ENCODE measurements around the gene SCNM1.
"Not testable (repeated sequence)": the region's sequence is repeated elsewhere in the genome, so short reads cannot be mapped to it uniquely, and the experiment has no call there.

The SCNM1 gene

DNA sequence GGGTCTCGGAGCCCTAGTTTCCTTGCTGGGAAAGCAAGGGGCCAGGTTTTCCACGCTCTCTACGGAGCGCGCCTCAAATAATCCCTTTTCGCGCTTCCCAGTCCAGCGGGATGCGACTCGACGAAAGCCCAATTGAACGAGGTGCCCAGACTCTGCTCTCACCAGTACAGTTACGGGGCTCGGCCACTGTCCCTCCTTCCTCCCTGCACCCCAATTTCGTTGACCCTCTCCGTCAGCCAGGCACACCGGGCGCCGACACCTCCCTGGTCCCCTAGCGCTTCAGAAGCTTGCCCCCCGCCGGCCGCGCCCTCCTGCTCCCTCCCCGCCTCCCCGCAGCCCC, 19.9 kb upstream of the SCNM1 start:
- DNase-seq (ENCODE audit: low read depth, low spot score): no peak
- no peak overlapping the region for H3K27ac ChIP-seq

DNA sequence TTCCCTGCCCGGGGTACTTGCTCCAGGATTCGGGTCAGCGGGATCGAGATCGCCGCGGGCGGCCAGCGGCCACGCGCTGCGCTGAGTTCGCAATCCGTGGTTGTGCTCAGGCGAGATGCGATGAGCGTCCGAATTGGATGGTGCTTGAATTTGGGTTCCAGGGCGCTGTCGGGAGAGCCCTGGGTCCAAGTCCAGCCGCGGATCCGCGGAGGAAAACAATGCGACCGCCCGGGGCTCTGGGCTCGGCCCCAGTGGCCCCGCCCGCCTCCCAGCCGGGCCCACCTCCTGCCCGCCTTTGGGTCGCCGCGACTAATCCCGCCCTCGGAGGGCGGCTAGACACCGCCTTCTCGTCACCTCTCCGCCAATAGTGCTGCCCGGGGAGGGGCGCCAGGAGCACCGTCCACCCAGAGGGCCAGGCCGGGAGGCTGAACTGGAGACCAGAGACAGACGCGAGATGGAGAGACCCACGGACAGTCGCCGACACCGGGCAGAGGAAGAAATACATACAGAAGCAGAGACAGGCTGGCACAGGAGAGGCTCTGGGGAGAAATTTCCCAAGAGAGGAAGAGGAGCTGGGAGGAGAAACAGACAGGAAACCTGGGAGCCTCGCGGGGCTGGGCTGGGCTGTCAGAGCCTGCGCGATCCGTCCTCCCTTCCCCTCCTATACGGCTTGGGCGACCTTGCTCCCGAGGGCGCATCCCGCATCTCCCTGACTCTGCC, 19.4 kb upstream of the SCNM1 start, which contains the start of gene SEMA6C:
TSS of gene SEMA6C (minus strand) at position 220 of the 720 bp plus-strand sequence. CDS start 4,010 bp downstream, outside the sequence.
- peak within 1 kb of the TSS; percentile 42 for H3K27ac ChIP-seq
- DNase-seq (ENCODE audit: low read depth, low spot score): peak; percentile 26

DNA sequence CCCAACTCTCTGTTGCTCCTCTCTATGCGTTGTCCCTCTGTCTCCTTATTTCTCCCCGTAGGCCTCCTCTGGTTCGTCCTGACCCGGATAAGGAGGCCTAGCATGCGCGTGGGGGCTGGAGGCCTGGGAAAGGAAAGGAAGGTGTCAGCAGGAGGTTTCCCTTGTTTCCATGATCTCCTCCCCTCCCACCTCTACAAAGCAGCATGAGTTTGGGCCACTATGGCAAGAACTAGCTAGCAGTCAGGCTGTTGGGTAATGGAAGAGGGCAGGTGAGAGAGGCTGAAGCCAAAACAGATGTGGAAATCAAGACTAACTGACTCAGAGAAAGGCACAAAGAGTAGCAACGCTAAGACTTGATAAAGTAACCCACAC, 18.8 kb upstream of the SCNM1 start:
- peak overlapping the region; percentile 42 for H3K27ac ChIP-seq
- no peak for DNase-seq (ENCODE audit: low read depth, low spot score)

DNA sequence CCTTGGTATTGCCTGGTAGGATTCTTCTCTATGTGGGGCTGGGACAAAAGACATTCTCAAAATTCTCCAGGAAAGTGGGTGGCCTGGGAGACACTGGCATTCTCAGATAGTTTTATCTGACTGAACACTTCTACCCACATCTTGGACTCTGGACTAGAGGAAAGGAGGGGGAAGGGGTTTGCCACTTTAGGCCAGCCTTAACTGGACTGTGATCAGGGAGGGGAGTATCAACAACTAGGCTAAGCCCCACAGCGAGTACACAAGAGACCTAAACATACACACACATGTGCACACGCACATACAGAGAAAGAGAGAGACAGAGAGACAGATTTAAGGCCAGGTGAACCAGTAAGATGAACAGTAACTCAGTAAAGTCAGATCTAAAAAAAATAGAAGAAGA, 18.3 kb upstream of the SCNM1 start:
- no peak for DNase-seq (ENCODE audit: low read depth, low spot score)
- H3K27ac ChIP-seq: no peak overlapping the region

DNA sequence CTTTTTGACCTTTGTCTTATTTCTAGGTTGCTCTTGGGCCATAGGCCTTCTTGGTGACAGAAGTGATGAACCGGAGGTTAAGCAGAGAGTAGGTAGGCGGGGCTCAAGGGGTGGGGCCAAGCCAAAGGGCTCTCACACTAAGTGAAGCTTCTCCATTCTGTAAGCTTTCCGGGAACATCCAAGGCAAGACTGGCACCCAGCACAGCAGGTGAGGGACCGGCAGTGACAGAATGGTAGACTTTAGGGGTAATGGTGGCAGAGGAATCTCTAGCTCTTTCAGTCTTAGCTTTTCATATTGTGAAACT, 9.5 kb upstream of the SCNM1 start, which contains the start of gene TNFAIP8L2:
TSS of gene TNFAIP8L2 (plus strand) at position 135 of the 305 bp plus-strand sequence. CDS start 2,049 bp downstream, outside the sequence.
- no peak within 1 kb of the TSS for H3K27ac ChIP-seq
- no peak for DNase-seq (ENCODE audit: low read depth, low spot score)

DNA sequence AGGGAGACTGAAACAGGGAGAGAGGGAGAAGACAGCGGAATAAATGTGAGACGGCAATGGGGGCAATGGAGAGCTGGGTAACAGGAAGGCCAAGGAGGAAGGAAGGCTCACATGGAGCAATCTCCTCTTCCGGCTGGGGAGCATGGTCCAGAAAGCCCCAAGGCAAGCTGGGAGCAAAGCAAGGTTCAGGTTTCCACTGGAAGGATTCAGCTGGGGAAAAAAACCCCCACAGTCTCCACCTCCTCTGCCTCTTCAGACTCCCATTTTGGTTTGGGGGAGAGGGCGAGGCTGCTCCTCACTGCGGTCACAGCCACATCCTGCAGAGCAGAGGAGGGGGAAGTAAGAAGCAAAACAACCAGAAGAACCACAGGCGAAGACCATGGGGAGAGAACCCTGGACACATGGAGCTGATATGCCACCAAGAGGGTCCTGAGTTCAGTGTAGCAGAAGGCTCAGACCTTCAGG, 8.8 kb upstream of the SCNM1 start:
- DNase-seq (ENCODE audit: low read depth, low spot score): no peak
- H3K27ac ChIP-seq: no peak overlapping the region

DNA sequence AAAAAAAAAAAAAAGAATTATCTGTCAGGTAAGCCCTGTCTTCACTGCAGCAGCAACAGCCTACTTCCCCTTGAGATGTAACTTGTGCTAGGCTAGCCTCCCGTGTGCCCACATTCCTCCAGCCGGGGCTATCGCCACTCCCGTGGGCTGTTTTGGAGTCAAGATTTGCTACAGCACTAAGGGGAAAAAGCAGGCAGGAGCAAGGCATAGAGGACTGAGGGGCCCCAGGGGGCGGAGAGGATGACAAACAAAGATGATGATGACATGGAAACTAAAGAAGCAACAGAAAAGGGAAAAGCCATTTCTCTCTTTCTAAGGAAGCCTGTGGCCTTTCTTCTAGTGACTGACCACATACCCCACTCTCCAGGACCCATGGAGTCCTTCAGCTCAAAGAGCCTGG, 7.6 kb upstream of the SCNM1 start:
- no peak for DNase-seq (ENCODE audit: low read depth, low spot score)
- no peak overlapping the region for H3K27ac ChIP-seq

DNA sequence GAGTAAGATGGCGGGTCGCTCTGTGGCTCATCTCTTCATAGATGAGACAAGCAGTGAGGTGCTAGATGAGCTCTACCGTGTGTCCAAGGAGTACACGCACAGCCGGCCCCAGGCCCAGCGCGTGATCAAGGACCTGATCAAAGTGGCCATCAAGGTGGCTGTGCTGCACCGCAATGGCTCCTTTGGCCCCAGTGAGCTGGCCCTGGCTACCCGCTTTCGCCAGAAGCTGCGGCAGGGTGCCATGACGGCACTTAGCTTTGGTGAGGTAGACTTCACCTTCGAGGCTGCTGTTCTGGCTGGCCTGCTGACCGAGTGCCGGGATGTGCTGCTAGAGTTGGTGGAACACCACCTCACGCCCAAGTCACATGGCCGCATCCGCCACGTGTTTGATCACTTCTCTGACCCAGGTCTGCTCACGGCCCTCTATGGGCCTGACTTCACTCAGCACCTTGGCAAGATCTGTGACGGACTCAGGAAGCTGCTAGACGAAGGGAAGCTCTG, 7.1 kb upstream of the SCNM1 start:
- DNase-seq (ENCODE audit: low read depth, low spot score): no peak
- H3K27ac ChIP-seq: no peak overlapping the region

DNA sequence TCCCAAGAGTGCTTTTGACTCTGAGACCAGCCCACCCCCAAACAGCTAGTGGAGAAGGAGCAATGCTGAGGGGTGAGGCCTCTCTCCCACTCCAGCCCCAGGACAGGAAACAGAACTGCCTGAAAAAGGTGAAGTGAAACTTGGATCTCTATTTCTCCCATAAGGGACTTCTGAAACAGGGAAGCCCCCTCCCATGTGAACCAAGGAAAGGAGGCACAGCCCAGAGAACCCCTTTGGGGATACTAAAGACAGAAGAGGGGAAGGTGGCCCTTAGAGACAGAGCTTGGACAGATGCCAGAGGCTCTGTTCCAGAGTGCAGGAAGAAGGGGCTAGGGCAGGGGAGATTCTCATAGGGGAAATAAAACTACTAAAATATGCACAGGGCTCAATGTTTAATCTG, 6.6 kb upstream of the SCNM1 start:
- H3K27ac ChIP-seq: no peak overlapping the region
- no peak for DNase-seq (ENCODE audit: low read depth, low spot score)

DNA sequence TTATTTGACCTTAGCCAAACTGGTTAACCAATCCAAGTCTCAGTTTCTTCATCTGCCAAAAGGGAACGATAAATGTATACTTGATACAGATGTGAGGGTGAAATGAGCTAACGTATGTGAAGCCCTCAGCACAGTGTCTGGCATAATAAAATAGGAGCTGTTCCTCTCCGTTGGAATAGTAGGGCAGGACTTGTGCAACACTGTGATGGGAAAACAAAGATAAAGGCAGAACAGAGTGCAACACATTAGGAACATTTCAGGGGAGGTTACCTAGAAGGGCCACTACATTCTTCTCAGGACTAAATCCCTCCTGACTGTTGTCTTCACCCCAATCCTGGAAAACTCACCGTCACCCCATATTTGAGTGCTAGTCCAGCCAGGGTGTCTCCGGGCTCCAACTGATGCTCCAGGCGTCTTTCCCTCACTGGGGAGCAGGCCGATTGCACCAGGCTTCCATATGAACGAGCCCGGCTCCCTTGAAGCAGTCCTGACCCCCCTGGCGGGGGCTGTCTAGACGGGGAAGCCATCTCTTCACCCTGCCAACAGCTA, 1.1 kb upstream of the SCNM1 start:
- no peak for DNase-seq (ENCODE audit: low read depth, low spot score)
- peak overlapping the region; percentile 85 for H3K27ac ChIP-seq

DNA sequence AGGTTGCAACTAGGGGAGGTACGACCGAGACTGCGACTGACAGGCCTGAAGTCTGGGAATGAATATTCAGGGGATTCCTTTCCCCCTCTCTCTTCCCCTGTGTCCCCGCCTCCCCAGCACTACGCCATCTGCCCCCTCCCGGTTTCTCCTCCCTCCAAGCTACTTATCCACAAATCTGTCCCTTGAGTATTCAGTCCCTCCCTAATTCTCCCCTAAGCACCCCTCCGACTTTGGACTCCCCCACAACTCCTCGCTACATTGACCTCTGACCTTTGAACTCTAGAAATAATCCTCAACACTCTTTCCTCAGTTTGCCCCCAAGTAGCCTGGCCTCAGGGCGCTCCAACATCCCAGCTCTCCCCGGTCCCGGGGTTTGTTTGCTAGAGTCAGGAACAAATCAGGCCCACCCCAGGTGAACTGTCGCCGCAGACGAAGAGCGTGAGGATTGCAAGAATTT, 635 bp upstream of the SCNM1 start:
- H3K27ac ChIP-seq: peak overlapping the region; percentile 85
- no peak for DNase-seq (ENCODE audit: low read depth, low spot score)

DNA sequence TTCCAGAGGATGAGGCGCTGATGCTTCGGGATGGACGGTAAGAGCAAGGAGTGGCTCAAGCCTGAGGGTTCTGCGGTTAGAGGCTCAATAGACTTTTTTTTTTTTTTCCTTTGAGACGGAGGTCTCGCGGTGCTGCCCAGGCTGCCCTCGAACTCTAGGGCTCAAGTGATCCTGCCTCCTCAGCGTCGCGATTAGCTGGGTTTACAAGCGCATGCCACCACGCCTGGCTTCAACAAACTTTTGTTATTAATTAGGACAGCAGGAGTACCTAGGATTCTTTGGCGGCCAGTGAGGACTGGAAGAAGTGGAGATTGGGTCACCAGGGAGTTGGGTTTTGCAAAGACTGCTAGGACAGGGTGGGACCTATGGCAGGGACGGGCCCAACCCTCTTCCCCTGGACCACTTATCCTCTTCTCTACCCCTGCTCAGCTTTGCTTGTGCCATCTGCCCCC, 587 bp downstream of the SCNM1 start:
- H3K27ac ChIP-seq: peak overlapping the region; percentile 85
- DNase-seq (ENCODE audit: low read depth, low spot score): no peak

DNA sequence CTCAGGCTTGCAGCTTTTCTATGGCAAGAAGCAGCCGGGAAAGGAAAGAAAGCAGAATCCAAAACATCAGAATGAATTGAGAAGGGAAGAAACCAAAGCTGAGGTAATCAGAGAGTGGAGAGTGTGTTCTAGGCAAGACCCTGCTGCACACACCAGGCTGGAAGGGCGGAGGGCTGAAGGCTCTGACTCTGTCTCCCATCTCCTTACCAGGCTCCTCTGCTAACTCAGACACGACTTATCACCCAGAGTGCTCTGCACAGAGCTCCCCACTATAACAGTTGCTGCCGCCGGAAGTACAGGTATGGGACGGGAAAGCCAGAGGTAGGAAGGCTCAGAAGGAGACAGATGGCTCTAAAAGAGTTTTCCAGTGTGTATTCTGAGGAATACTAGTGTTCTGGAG, 1.2 kb downstream of the SCNM1 start:
- DNase-seq (ENCODE audit: low read depth, low spot score): no peak
- H3K27ac ChIP-seq: peak overlapping the region; percentile 85

DNA sequence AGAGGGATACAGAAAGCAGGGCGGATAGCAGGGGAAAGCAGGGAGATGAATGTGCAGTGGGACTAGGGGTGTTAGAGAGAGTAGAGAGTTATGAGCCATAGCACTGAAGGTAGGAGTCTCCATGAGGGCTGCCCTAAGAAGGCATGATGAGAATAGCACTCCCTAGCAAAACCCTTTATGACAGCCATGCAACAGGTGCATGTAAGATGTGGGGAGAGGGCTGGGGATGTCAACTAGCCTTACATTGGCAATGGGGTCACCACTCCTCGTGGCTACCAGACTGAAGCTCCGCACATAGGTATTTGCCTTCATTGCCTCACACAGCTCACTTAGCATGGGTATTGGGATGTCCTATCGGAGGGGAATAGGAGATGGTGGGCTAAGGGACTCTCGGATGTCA, 5.2 kb downstream of the SCNM1 start:
- no peak for DNase-seq (ENCODE audit: low read depth, low spot score)
- H3K27ac ChIP-seq: no peak overlapping the region

DNA sequence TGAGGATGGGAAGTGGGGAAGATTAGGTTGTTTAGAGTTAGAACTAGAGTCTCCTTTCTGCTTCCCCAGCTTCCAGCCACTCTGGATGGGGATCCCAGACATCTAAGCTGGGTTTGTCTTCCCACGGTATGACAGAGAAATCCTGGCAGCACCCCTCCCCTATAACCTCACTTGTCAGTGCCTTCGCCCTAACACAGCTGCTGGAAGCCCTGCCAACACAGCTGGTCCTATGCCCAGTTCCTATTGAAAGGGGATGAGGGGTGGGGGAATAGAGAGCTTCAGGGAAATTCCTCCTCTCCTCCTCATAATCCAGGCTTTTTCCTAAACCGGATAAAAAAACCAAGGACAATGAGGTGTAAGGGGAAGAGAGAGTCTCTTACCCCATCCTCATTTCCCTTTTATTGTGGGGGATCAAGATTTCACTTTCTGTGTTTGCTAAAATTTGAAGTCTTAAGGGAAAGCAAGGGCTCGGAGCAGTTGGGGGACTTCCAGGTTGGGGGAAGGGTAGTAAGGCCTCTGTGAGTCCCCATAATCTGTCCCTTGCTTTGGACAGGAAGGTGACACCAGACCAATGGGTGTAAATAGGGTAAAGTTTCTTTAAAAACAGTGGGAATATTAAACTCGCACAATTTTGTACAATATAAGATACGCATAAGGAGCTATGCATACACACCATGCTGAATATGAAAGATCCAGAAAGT, 9.2 kb downstream of the SCNM1 start:
- no peak overlapping the region for H3K27ac ChIP-seq
- DNase-seq (ENCODE audit: low read depth, low spot score): no peak

DNA sequence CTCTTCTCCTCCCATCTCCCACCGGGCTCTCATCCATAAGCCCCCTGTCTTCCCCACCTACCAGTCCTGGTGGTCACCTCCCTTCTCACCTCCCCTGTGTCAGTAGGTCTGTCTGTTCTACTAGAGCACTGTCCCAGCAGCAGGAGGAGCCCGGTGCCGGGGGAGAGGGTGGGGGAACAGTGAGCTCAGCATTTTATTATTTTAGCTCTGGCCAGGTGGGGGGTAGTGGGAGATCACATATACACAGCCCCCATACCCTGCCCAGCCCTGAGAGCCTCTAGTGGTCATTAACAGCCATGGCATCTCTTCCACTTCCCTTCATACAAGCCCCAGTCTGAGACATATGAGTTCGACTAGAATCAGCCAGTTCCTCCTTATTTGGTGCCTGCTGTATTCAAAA, 9.9 kb downstream of the SCNM1 start, which contains the start of gene TMOD4:
TSS of gene TMOD4 (minus strand) at position 119 of the 400 bp plus-strand sequence. CDS start 1,106 bp downstream, outside the sequence.
- DNase-seq (ENCODE audit: low read depth, low spot score): no peak
- no peak within 1 kb of the TSS for H3K27ac ChIP-seq

DNA sequence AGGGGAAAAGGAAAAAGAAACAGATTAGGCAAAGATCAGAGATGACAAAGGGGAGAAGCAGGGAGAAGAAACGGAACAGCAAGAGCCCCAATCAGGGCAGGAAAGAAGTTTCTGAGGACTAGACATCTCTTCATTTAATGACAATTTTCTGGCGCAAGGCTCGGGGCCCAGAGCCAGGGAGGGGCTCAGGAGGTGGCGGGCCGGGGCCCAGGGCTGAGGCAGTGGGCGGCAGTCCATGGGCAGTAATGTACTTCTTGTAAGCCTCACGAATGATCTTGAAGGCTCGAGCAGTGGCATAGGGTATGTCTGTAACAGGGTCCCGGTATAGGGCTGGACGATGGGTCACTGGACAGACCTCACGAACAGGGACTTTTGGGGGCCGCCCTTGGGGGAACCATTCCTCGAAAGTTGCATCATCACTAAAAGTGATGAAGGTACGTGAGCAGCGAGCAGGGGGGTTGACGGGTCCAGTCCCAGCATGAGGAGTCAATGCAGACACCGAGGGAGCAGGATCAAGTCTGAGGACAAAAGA, 10.6 kb downstream of the SCNM1 start:
- no peak for DNase-seq (ENCODE audit: low read depth, low spot score)
- H3K27ac ChIP-seq: no peak overlapping the region

DNA sequence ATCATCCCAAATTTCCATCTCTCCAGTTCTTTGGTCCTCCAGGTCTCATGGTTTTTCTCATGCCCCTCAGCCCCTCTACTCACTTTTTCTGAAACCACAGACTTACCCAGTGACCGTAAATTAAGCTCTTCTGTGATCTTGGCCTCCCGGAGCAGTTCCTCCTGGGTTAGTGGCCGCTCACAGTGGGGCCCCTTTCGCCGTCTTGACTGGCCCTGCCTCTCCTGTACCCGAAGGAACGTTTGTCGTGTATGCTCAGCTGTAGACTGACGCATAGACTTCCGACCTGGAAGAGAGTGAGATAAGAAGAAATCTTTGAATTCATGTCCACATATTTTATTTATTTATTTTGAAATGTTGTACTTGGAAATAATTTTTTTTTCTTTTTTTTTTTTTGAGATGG, 18.3 kb downstream of the SCNM1 start:
- DNase-seq (ENCODE audit: low read depth, low spot score): no peak
- H3K27ac ChIP-seq: no peak overlapping the region

DNA sequence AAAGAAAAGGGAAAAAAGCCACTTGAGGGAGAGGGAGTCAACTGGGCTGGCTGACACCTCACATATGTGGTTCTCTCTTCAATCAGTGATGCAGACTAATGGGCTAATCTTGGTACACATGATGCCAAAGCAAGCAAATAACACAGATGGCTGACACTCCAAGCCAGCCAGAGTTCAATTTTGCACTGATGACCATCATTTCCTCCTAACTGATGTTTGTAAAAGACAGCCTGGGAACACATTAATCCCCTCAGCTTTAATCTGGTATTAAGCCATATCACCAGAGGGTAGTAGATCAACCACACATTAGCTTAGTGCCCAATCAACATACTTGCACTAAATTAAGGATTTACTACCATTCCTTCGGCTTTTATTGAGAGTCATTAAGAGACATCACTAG, 21.3 kb downstream of the SCNM1 start:
- H3K27ac ChIP-seq: peak overlapping the region; percentile 86
- no peak for DNase-seq (ENCODE audit: low read depth, low spot score)

DNA sequence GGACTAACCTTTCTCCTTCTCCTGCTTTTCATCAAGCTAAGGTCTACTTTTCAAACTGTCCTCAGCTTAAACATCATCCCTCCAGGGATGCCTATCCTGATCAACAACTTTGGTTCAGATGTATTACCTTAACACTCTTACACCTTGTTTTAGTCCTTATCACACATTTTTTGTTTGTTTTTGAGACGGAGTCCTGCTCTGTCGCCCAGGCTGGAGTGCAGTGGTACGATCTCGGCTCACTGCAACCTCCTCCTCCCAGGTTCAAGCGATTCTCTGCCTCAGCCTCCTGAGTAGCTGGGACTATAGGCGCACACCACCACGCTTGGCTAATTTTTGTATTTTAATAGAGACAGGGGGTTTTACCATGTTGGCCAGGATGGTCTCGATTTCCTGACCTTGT, 22.7 kb downstream of the SCNM1 start:
- DNase-seq (ENCODE audit: low read depth, low spot score): not testable (repeated sequence)
- H3K27ac ChIP-seq: peak overlapping the region; percentile 86

Data from epithelial cell of prostate (primary cell).